Hepatic stellate cell (primary cell): ENCODE data around the gene CTBP2.

Experiments
- DNase-seq: peaks from one replicate; pipeline ENCODE4 v3.0.0; 2011; ENCODE audit warnings: low spot score

Gene CTBP2

DNA sequence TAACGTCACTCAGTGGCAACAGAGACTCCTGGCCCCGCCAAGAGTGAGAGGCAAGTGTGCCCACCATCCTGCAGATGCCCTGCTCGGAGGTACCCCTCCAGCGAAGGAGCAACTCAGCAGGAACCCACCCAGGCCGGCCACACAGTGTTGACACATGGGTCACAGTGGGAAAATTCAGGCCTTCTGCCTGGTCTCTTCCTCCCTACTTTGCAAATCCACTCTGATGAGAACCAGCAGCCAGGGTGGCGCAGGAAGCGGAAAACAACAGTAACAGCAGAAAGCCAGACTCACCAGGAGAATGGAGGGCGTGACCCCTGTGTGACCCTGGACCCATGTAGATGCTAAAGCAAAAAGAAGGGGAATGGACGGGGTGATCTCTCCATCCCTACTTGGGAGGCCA is 53.8 kb downstream of the CTBP2 start:
- no peak for DNase-seq

GRCh38 chr10:125105706-125106255 is 54.6 kb downstream of the CTBP2 start:
- no peak for DNase-seq

- no peak for DNase-seq
Observed at GRCh38 chr10:125105155-125105554, 55.2 kb downstream of the CTBP2 start.

DNA sequence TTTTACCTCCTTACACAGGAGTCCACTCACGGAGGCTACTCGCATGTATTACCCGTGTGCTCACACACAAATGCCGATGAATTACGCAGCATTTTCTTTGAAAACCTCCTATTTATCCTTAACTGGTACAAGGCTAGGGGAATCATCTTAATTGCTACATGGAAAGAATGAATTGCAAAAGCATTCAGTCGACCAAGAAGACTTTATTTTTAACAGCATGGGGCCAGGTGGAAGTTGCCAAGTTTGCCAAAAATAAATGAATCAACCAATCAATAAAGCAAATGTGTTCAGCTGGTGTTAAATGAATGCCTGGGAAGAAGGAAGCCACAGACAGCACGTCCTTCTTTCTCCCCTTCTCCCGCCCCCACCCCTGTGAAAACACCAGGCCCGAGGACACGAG is 55.8 kb downstream of the CTBP2 start:
- DNase-seq, result no peak

GRCh38 chr10:125103924-125104323 is 56.4 kb downstream of the CTBP2 start:
- DNase-seq, result no peak

DNA sequence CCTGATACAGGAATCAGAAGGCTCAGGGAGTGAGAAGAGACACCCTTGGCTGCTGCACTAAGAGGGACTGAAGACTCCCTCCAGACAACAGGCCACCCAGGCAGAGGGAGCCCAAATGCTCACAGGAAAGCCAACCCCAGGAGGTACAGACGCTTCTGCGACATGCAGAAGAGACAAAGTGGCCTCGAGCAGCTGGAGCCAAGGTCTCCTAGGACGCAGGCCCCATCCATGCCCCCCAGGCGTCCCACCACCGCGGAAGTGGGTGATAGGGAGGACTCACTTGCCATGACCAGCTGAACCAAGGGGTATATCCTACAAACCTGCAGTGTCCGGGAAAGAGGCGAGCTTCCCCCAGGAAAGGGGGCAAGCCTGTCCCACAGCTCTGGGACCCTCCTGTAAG is 56.9 kb downstream of the CTBP2 start:
- DNase-seq, result no peak

- no peak for DNase-seq
Observed at GRCh38 chr10:125102821-125103220, 57.5 kb downstream of the CTBP2 start.

- peak; percentile 45 for DNase-seq
Observed at GRCh38 chr10:125102246-125102645, 58.1 kb downstream of the CTBP2 start.

DNA sequence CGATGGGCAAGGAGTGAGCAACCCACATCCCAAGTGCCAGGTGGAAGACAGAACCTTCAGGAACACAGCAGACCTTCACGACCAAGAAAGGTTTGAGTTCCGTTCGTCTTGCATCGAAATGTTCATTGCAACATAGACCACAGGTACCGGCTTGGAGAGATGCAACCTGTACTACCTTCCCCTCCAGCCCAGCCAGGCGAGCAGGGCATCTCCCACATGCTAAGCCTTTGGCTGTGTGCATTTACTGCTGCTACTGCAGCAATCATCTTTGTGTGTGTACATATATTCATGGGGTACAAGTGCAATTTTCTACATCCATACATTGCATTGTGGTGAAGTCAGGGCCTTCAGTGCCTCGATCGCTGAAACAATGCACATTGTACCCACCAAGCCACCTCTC is 58.8 kb downstream of the CTBP2 start:
- no peak for DNase-seq

GRCh38 chr10:125101049-125101448 is 59.3 kb downstream of the CTBP2 start:
- no peak for DNase-seq

- no peak for DNase-seq
Observed at GRCh38 chr10:125097409-125098070, 62.8 kb downstream of the CTBP2 start.

GRCh38 chr10:125096975-125097374 is 63.4 kb downstream of the CTBP2 start:
- DNase-seq, result no peak

GRCh38 chr10:125096371-125096770 is 64.0 kb downstream of the CTBP2 start:
- no peak for DNase-seq

- DNase-seq, result no peak
Observed at GRCh38 chr10:125095776-125096175, 64.6 kb downstream of the CTBP2 start.

- DNase-seq, result no peak
Observed at GRCh38 chr10:125095228-125095627, 65.1 kb downstream of the CTBP2 start.

- no peak for DNase-seq
Observed at GRCh38 chr10:125094806-125095205, 65.6 kb downstream of the CTBP2 start.

DNA sequence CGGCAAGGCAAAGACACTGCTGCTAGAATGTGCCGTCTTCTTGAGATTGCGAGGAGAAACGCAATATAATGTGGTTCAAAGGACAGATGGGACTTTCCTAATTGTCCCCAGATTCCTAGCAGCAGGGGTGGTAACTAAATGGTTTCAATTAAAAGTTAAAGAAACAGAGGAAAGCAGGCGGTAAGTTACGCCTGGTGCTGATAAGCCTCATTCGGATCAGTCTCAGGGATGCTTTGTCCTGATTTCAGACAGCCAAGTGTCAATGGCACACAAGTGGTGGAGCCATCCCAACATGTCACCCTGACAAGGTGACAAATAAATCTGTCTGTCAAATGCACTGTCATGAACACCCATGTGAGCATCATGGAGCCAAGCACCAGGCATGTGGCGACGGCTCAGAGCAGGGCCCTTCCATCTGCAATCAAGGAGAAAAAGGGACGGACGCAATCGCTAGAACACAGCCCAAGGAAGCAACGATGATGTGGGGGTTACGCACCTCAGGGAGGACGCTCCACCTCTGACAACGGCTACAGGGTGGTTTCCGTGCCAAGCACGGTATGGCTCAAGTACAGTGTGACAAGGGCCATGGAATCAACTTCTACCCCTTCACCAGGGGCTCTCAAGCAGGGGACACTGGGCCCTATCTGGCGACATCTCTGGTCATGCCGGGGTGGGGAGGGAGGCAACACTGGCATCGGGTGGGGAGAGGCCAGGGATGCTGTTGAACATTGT is 66.2 kb downstream of the CTBP2 start:
- DNase-seq, result no peak

- peak; percentile 45 for DNase-seq
Observed at GRCh38 chr10:125093199-125093973, 67.0 kb downstream of the CTBP2 start.

DNA sequence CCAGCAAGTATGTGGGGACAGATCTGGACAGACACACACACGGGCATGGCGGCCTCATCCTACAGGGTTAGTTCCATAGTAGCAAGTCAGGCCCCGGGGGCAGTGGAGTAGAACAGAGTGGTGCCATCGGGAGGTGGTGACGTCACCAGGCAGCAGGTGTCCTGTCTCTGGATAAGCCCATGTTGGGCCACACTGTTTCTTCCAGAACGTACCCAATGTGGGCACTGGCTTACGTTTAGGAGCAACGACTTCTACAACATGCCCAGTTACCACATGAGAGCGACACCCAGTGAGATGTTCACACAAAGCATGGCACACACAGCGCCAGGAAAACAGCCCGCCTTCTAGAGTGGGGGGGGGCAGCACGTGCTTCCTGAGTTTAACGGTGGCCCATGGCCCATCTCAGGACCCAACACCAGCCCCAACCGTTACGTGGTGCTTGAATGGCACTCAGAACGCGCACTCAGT is 67.8 kb downstream of the CTBP2 start:
- no peak for DNase-seq

DNA sequence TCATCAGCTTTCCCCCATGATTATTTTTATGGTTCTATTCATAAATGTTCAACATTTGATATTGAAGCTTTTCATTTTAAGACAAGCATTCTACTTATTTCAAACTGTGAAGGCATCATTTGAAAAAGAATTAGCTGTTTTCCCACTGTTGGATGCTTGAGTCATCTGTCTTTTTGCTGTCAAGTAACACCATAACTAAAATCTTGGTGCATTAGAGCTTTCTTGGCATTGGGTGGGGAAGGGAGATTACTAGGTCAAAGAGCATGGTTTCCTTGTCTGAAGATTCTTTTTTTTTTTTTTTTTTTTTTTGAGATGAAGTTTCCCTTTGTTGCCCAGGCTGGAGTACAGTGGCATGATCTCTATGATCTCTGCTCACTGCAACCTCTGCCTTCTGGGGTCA is 68.5 kb downstream of the CTBP2 start:
- no peak for DNase-seq

GRCh38 chr10:125089469-125089868 is 70.9 kb downstream of the CTBP2 start:
- no peak for DNase-seq

DNA sequence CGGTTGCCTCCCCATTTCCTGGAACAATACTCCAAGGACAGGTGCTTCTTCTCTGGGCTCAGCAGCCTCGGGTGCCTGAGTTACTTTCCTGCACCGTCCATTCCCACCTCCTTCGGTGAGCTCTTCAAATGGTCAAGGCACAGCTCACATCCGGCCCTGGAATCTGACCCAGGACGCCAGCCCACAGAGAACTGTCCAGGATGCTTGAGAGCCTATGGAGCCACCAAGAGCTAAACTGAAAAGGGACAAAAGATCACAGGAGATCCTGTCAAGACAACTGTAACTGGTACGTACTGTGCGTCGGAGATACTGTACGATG is 72.5 kb downstream of the CTBP2 start:
- no peak for DNase-seq
